HEK293T (cell line): ENCODE data around the gene USPL1.

Experiments used
- ARNT ChIP-seq: fragments of 450-650 bp; IDR thresholded peaks from 2 replicates; pipeline ENCODE4 v1.6.1; 2017; ENCODE audit warnings: mild to moderate bottlenecking
- BHLHE40 ChIP-seq: fragments of 450-650 bp; IDR thresholded peaks from 2 replicates; pipeline ENCODE4 v1.6.1; 2016; ENCODE audit warnings: mild to moderate bottlenecking, moderate library complexity, borderline replicate concordance
- CTBP1 ChIP-seq: fragments of 450-650 bp; IDR thresholded peaks from 2 replicates; pipeline ENCODE4 v1.6.1; 2016; ENCODE audit warnings: borderline replicate concordance
- ELF4 ChIP-seq: fragments of 450-650 bp; IDR thresholded peaks from 2 replicates; pipeline ENCODE4 v1.6.1; 2017; ENCODE audit warnings: antibody characterized with exemption
- FOXK2 ChIP-seq: fragments of 450-650 bp; IDR thresholded peaks from 2 replicates; pipeline ENCODE4 v1.6.1; 2016; ENCODE audit warnings: mild to moderate bottlenecking
- FOXM1 ChIP-seq: fragments of 450-650 bp; IDR thresholded peaks from 2 replicates; pipeline ENCODE4 v1.6.1; 2017; ENCODE audit warnings: mild to moderate bottlenecking, borderline replicate concordance
- L3MBTL2 ChIP-seq: fragments of 450-650 bp; conservative IDR thresholded peaks from 2 replicates; pipeline ENCODE4 v1.6.1; 2016; ENCODE audit warnings: mild to moderate bottlenecking
- NFRKB ChIP-seq: fragments of 450-650 bp; IDR thresholded peaks from 2 replicates; pipeline ENCODE4 v1.6.1; 2016; ENCODE audit warnings: mild to moderate bottlenecking, moderate library complexity
- SP1 ChIP-seq: fragments of 450-650 bp; IDR thresholded peaks from 2 replicates; pipeline ENCODE4 v1.6.1; 2017
- SUZ12 ChIP-seq: fragments of 450-650 bp; IDR thresholded peaks from 2 replicates; pipeline ENCODE4 v1.6.1; 2016; ENCODE audit warnings: mild to moderate bottlenecking
- TARDBP ChIP-seq: fragments of 450-650 bp; IDR thresholded peaks from 2 replicates; pipeline ENCODE4 v1.6.1; 2016

GRCh38 chr13:30665638-30666037 is 47.9 kb downstream of the USPL1 start:
- TF ChIP-seq ARNT = no peak
- TF ChIP-seq FOXM1 = no peak
- no peak for TF ChIP-seq TARDBP
- no peak for TF ChIP-seq ELF4
- no peak for TF ChIP-seq BHLHE40
- TF ChIP-seq FOXK2 = no peak
- TF ChIP-seq SP1 = no peak
- TF ChIP-seq NFRKB = no peak
- TF ChIP-seq CTBP1 = no peak
- no peak for TF ChIP-seq SUZ12
- no peak for TF ChIP-seq L3MBTL2
